Fibroblast of skin of back (primary cell): ENCODE results near the gene MYO3B.
A peak's percentile ranks its signal among the peaks of the same experiment; 100 is the strongest.
"Not testable (repeated sequence)": the region's sequence is repeated elsewhere in the genome, so short reads cannot be mapped to it uniquely, and the experiment has no call there.

ENCODE experiments used
- DNase-seq: peaks from one replicate; pipeline ENCODE4 v3.0.0-alpha.2; 2013

Gene MYO3B

GRCh38 chr2:170578606-170579005, 400.7 kb downstream of the MYO3B start:
- no peak for DNase-seq

GRCh38 chr2:170579511-170579910, 401.6 kb downstream of the MYO3B start:
- no peak for DNase-seq

GRCh38 chr2:170582313-170582712, 404.4 kb downstream of the MYO3B start:
- no peak for DNase-seq

- DNase-seq = no peak
Observed at GRCh38 chr2:170582751-170583463, 405.0 kb downstream of the MYO3B start.

GRCh38 chr2:170585067-170585466, 407.1 kb downstream of the MYO3B start:
- no peak for DNase-seq

- no peak for DNase-seq
Observed at GRCh38 chr2:170586571-170587095, 408.7 kb downstream of the MYO3B start.

GRCh38 chr2:170587117-170587516, 409.2 kb downstream of the MYO3B start:
- DNase-seq = no peak

GRCh38 chr2:170587922-170588321, 410.0 kb downstream of the MYO3B start:
- DNase-seq = peak; percentile 40

- DNase-seq = no peak
Observed at GRCh38 chr2:170588729-170589128, 410.8 kb downstream of the MYO3B start.

GRCh38 chr2:170596576-170596975, 418.6 kb downstream of the MYO3B start:
- DNase-seq = no peak

GRCh38 chr2:170598067-170598395, 420.1 kb downstream of the MYO3B start:
- no peak for DNase-seq

GRCh38 chr2:170601489-170601888, 423.5 kb downstream of the MYO3B start:
- no peak for DNase-seq

- no peak for DNase-seq
Observed at GRCh38 chr2:170605862-170606261, 427.9 kb downstream of the MYO3B start.

- no peak for DNase-seq
Observed at GRCh38 chr2:170607171-170607570, 429.2 kb downstream of the MYO3B start.

GRCh38 chr2:170610615-170611014, 432.7 kb downstream of the MYO3B start:
- no peak for DNase-seq

GRCh38 chr2:170618948-170619347, 441.0 kb downstream of the MYO3B start:
- not testable (repeated sequence) for DNase-seq

- DNase-seq = not testable (repeated sequence)
Observed at GRCh38 chr2:170635094-170635493, 457.1 kb downstream of the MYO3B start.

GRCh38 chr2:170639635-170640034, 461.7 kb downstream of the MYO3B start:
- no peak for DNase-seq

GRCh38 chr2:170641961-170642360, 464.0 kb downstream of the MYO3B start:
- DNase-seq = no peak

GRCh38 chr2:170643346-170643745, 465.4 kb downstream of the MYO3B start:
- no peak for DNase-seq

- no peak for DNase-seq
Observed at GRCh38 chr2:170647741-170648436, 469.9 kb downstream of the MYO3B start.

GRCh38 chr2:170651624-170652325, 473.8 kb downstream of the MYO3B start:
- DNase-seq = no peak

GRCh38 chr2:170652637-170653417, 474.9 kb downstream of the MYO3B start:
- DNase-seq = no peak
